GM19023 (cell line): Measurements from ENCODE around the gene HDAC7.

Source experiments
- ATAC-seq: cut with Tn5 transposase; IDR thresholded peaks from one replicate; pipeline ENCODE4 v1.9.1; 2021; ENCODE audit warnings: mild to moderate bottlenecking, moderate library complexity; ENCODE audit not compliant: unreplicated experiment

Gene HDAC7

DNA sequence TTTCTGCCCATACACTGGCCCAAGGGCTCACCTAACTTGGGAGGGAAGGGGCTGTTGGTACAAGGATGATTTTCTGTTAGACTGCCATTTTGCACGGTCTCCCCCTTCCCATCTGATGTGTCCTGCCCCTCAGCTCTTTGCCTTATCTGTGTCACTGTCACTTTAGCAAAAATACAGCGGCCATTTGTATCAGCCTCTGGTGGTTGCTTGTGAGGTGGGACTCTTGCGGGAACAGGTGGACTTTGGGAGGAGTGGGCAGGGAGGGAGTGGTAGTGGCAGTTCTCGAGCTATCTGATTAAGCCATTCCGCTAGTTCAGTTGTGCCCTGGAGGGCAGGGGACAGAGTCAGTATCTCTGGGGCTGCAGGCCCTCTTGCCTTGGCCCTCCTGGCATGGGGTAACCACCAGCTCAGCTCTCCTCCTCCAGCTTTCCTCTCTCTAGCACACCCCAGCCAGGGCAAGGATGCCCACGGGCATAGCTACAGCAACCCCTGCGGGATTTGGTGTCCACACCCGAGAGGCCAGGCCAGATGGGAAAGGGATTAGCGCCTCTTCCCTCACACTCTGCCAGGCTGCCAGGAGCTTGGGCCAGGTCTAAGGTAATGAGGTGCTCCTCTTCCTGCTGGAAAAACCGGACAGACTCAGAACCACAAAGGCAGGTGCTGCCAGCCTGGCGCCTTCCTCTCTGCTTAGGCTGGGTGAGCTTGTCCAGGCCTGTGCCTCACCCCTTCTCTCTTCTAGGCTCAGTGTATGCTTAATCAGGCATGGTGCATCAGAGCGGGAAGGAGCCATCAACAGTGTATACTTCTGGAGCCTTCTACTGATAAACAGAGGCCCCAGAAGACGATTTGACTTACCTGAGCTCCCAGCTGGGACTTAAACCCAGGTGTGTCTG is 38.0 kb downstream of the HDAC7 start:
- no peak for ATAC-seq

DNA sequence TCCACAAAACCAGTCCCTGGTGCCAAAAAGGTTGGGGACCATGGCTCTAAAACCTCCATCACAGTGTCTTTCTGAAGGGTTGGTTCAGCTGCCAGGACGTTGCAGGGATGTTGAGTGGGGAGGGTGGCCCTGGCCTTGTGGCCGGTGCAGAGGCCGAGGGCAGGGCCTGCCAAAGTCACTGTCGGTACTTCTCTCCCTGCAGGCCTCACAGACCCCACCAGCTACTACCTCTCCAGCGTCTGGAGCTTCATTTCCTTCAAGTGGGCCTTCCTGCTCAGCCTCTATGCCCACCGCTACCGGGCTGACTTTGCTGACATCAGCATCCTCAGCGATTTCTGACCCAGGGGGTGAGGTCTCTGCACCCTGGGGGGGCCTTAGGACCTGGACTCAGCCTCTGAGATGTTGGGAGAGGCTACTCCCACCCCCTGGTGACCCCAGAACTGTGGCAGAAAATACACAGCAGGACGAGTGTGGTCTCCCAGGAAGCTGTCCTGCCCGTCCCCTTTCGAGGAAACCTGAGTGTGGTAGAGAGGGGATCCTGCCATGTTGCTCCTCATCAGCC is 39.7 kb downstream of the HDAC7 start:
- no peak for ATAC-seq

DNA sequence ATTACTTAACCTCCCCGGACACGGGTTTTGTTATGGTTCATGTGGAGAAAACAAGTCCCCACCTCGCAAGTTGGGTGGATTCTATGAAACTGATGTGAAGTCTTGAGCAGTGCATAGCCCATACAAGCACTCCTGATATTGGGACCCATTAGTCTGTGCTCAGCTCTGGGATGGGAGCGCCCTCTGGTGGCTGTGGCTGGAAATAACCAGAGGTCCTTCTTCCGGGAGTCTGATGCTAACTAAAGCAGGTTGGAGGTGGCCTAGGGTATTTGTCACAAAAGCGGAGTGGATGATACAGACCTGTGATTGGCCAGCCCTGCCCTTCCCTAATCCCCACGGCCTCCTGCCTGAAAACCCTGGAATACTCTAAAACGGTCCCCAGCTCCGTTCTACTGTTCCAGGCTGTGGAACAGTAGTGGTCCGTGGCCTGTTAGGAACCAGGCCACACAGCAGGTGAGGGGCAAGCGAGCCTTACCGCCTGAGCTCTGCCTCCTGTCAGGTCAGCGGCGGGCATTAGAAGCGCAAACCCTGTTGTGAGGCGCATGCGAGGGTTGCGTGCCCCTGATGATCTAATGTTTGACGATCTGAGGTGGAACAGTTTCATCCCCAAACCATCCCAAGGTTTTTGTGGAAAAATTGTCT is 40.3 kb downstream of the HDAC7 start:
- peak; percentile 81 for ATAC-seq

GRCh38 chr12:47778881-47779280 is 40.8 kb downstream of the HDAC7 start:
- ATAC-seq = no peak

DNA sequence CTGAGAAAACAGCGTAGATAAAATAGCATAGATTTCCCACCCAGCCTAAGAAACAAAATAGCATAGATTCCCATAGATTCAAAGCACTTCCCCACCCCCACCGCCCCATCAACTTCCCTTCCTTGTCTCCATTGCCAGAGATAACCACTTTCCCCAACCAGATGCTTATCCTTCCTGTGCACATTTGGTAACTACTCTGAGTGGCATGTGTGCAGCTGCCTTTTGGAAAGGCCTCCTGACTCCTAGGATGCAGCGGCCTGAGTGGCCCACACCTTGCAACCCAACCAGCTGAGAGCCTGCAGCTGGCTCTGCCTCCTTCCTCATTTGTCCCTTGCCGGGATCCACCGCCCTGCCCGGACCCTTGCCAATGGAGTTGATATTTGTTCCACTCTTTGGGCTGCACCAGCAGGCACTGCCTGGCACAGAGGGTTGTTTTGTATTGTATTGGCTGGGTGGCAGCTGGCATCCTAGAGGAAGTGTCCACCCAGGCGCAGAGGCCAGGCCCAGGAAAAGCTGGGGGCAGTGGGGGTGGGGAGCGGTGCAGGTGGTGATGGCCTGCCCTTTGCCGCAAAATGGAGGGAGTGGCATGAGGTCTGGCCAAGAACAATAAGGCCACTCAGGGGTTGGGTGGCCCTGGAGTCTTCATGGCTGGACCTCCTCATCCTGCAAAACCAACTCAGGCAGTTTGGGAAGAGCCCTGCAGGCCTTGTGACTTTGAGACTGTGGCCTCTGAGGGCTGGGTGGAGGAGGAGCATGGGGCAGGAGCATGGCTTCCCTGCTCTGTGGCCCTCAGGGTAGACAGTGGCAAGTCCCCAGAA is 41.8 kb downstream of the HDAC7 start:
- no peak for ATAC-seq

DNA sequence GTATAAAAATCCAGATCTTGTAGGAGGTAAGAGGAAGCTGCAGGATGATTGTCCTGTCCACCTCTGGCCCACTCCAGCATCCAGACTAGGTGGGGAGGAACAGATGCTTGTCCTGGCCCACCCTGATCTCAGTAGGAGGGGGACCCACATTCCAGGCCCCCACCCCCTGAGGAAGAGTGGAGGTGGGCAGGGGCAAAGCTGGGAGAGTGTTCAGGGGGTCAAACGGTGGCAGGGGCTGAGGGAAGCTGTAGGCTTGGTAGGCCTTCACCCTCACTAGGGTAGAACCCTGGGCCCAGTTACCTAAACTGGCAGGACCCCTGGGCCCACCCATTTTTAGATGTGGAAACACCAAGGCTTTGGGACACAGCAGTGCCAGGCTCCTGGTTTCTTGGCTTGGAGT is 42.6 kb downstream of the HDAC7 start:
- no peak for ATAC-seq

- ATAC-seq = no peak
Observed at GRCh38 chr12:47776471-47777143, 43.1 kb downstream of the HDAC7 start.

- ATAC-seq = no peak
Observed at GRCh38 chr12:47775100-47775911, 44.4 kb downstream of the HDAC7 start.

DNA sequence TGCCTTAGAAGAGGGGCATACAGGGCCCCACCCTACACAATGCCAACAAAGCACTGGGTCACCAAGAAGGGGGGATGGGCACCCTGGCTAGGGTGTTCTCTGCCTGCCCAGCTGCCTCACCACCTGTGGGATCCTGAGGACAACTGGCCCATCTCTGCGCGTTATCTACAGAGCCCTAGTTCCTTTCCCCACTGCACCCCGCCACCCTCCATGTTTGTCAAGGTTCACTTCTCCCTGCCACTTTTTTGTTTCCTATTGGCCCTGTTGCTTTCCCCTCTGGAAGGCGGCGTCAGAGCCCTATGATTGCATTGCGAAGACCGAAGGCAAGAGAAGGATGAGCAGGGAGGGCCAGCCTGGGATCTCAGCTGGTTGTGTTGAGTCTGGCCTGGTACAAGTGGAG is 45.0 kb downstream of the HDAC7 start:
- no peak for ATAC-seq

DNA sequence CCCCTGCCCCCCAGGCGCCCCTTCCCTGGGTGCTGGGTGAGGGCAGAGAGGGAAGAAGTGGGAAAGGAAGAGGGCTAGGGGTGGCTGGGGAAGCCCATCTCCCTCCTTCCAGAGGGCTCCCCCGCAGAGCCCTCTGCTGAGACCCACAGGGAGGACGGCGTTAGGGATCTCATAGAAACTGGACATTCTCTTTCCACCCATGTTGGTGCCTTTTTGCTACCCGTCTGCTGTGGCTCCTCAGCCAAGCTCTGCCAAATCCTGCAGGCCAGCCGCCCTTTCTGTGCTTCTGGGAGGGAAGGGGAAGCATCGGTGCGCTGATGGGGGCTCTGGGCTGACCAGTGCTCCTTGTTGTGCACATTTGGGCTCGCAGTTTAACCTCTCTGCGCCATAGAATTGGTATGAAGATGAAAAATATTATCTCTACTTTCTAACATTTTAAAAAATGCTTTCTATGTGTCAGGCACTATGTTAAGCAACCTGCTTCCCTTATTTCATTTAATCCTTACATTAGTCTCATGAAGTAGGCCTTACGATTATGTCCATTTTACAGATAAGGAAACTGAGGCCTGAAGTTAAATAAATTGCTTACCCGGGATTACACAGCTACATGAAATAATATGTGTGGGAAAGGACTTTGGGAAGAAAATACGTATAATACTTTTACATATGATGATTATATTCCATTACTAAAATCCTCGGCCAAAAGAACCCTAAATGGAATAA is 45.7 kb downstream of the HDAC7 start:
- ATAC-seq = no peak

DNA sequence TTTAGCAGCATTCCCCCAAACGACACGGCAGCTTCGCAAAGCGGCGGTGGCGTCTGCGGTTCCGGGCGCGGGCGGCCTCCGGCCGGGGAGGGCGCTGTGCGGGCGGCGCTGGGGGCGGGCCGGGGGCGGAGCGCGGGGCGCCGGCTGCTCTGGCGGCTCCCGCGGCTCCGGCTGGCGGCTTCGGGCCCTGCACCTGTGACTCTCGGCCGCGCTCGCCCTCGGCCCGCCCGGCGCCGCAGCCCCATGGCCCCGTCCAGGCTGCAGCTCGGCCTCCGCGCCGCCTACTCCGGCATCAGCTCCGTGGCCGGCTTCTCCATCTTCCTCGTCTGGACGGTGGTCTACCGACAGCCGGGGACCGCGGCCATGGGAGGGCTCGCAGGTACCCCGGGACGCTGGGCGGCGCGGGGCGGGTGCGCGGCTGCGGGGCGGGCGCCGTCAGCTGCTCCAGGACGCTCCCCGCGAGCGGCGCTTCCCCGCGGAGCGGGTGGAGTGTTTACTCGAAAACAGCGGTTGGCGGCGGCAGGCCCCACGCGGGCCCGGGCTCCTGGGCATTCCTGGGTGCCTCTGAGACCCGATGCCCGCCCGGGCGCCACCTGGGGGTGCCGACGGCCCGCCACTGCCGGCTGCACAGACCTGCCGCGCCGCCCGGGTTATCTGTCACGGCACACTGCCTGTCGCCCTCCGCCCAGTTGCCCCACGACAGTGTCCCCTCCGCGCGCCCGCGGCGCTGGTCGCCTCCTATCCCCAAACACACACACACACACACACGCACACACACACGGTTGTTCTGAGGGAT is 46.4 kb downstream of the HDAC7 start, which contains the start of gene SLC48A1:
SLC48A1 (plus strand) TSS at position 177 of the 796 bp plus-strand sequence; CDS start at position 244, 67 bp downstream.
- ATAC-seq = peak; percentile 89

DNA sequence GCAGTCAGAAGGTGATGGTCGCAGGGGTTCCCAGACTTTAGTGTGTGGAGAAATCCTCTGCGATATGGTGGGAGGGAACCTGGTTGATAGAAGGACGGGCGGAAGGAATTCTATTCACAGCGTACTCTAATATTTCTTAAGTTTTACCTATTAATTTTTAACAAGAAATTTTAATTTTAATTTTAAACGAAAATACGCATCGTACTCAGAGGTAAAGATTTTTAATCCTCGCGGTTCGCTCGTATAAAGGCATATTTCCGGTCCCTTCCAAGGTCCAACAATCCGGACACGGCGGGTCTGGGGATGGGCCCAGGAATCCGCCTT is 47.0 kb downstream of the HDAC7 start:
- no peak for ATAC-seq

GRCh38 chr12:47772094-47772660 is 47.5 kb downstream of the HDAC7 start:
- no peak for ATAC-seq

DNA sequence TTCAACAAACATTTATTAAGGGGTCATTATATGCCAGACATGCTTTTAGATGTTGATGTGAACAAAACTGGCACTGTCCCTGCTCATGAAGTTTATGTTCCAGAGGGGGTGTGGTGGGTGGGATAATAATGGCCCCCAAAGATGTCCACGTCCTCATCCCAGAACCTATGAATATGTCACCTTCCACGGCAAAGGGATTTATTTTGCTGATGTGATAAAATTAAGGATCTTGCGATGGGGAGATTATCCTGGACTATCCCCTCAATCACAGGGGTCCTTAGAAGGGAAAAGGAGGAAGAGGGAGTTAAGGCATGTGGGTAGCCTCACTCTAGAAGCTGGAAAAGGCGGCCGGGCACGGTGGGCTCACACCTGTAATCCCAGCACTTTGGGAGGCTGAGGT is 48.4 kb downstream of the HDAC7 start:
- no peak for ATAC-seq

GRCh38 chr12:47770086-47770726 is 49.5 kb downstream of the HDAC7 start:
- ATAC-seq = no peak

DNA sequence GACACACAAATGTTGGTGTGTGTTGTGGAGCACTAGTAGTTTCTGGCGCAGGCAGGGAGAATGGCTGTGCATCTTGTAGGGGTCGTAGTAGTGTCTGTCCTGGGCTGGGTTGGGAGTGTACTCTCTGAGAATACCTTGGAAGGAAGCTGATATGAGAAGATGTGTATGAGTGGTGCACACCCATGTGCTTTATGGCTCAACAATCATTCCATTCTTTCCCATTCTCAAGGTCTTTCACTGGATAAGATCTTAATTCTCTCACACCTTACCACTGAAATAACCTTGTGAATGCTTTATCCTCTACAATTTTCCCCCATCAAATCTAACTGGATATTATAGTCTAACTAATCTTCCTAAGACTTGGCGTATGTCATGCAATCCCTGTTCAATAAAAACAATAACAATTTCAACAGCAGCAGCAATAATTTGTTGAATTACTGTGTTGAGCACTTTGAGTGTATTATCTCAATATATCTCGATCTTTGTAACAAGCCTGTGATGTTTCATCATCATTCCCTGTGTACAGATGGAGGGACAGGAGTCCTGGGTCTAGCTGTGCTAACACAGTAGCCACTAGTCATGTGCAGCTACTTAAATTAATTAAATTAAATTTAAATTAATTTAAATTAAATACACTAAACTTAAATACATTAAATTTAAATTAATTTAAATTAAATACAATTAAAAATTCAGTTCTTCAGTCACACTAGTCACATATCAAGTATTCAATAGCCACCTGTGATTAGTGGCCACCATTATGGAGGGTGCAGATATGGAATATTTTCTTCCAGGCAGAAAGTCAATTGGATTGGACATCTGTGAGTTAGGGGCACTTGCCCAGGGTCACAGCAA is 50.2 kb downstream of the HDAC7 start:
- no peak for ATAC-seq
